ENCODE measurements around the gene TRAPPC2L. TPM values are rescaled to one million over a fixed set of nuclear protein-coding genes. Genes with fewer than 3 reads are reported as not detected.

Gene TRAPPC2L
- total and polyA plus RNA-seq, 2 of the 13 experiments (the other 11 are each of a cell fraction or from before 2014, with no cell fraction given), result 96.3 to 107 TPM

- TF ChIP-seq, protein P1, sequence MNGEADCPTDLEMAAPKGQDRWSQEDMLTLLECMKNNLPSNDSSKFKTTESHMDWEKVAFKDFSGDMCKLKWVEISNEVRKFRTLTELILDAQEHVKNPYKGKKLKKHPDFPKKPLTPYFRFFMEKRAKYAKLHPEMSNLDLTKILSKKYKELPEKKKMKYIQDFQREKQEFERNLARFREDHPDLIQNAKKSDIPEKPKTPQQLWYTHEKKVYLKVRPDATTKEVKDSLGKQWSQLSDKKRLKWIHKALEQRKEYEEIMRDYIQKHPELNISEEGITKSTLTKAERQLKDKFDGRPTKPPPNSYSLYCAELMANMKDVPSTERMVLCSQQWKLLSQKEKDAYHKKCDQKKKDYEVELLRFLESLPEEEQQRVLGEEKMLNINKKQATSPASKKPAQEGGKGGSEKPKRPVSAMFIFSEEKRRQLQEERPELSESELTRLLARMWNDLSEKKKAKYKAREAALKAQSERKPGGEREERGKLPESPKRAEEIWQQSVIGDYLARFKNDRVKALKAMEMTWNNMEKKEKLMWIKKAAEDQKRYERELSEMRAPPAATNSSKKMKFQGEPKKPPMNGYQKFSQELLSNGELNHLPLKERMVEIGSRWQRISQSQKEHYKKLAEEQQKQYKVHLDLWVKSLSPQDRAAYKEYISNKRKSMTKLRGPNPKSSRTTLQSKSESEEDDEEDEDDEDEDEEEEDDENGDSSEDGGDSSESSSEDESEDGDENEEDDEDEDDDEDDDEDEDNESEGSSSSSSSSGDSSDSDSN (CRISPR knock-in tag; IDR thresholded peaks at IDR 0.05), result no peak
- TF ChIP-seq ELF1 (CRISPR knock-in tag; IDR thresholded peaks at IDR 0.05), result peak; percentile 98
- TF ChIP-seq SP5 (CRISPR knock-in tag; IDR thresholded peaks at IDR 0.05; ENCODE audit: borderline replicate concordance, low read depth), result peak; percentile 47; the same call in 1 of the 2 replicates
- TF ChIP-seq REST (IDR thresholded peaks at IDR 0.05; ENCODE audit: borderline replicate concordance in 1 of 2, low read depth in 1 of 2, low read length in 2 of 2), result no peak
- TF ChIP-seq ZNF225 (CRISPR knock-in tag; IDR thresholded peaks at IDR 0.05), result no peak
- no peak for TF ChIP-seq NFYC (CRISPR knock-in tag; IDR thresholded peaks at IDR 0.05)
- TF ChIP-seq ZNF607 (CRISPR knock-in tag; IDR thresholded peaks at IDR 0.05; ENCODE audit: borderline replicate concordance), result no peak
- peak; percentile 44; the same call in 1 of the 2 replicates for TF ChIP-seq ZNF629 (CRISPR knock-in tag; conservative IDR thresholded peaks at IDR 0.05)
- TF ChIP-seq TAF15 (IDR thresholded peaks at IDR 0.05; ENCODE audit: low read depth, low read length, poor library complexity, severe bottlenecking), result no peak
- TF ChIP-seq TEAD2 (CRISPR knock-in tag; IDR thresholded peaks at IDR 0.05), result no peak
- TF ChIP-seq, protein P2, sequence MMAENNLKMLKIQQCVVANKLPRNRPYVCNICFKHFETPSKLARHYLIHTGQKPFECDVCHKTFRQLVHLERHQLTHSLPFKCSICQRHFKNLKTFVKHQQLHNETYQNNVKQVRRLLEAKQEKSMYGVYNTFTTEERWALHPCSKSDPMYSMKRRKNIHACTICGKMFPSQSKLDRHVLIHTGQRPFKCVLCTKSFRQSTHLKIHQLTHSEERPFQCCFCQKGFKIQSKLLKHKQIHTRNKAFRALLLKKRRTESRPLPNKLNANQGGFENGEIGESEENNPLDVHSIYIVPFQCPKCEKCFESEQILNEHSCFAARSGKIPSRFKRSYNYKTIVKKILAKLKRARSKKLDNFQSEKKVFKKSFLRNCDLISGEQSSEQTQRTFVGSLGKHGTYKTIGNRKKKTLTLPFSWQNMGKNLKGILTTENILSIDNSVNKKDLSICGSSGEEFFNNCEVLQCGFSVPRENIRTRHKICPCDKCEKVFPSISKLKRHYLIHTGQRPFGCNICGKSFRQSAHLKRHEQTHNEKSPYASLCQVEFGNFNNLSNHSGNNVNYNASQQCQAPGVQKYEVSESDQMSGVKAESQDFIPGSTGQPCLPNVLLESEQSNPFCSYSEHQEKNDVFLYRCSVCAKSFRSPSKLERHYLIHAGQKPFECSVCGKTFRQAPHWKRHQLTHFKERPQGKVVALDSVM (CRISPR knock-in tag; IDR thresholded peaks at IDR 0.05), result peak; percentile 8; the same call in 1 of the 2 replicates
- peak; percentile 58 for TF ChIP-seq ELF3 (CRISPR knock-in tag; IDR thresholded peaks at IDR 0.05)
- TF ChIP-seq SMARCC2 (IDR thresholded peaks at IDR 0.05), result no peak
- TF ChIP-seq PLRG1 (conservative IDR thresholded peaks at IDR 0.05), result no peak
- no peak; the same call in 1 of the 2 replicates for TF ChIP-seq ZNF558 (CRISPR knock-in tag; IDR thresholded peaks at IDR 0.05; ENCODE audit: borderline replicate concordance)
- TF ChIP-seq, protein P3, sequence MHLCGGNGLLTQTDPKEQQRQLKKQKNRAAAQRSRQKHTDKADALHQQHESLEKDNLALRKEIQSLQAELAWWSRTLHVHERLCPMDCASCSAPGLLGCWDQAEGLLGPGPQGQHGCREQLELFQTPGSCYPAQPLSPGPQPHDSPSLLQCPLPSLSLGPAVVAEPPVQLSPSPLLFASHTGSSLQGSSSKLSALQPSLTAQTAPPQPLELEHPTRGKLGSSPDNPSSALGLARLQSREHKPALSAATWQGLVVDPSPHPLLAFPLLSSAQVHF (CRISPR knock-in tag; IDR thresholded peaks at IDR 0.05), result no peak
- no peak for TF ChIP-seq NFIC (IDR thresholded peaks at IDR 0.05; ENCODE audit: low read length)
- TF ChIP-seq NCOA5 (CRISPR knock-in tag; IDR thresholded peaks at IDR 0.05), result 0 out of 2 replicates have a peak, but pooled peaks have one; percentile 76
- TF ChIP-seq HDAC1 (CRISPR knock-in tag; IDR thresholded peaks at IDR 0.05), result peak; percentile 89
- TF ChIP-seq TAF1 (CRISPR knock-in tag; IDR thresholded peaks at IDR 0.05), result no peak
- peak; percentile 22; the same call in 1 of the 2 replicates for TF ChIP-seq ZNF44 (CRISPR knock-in tag; IDR thresholded peaks at IDR 0.05)
- TF ChIP-seq ZNF670 (CRISPR knock-in tag; IDR thresholded peaks at IDR 0.05; ENCODE audit: borderline replicate concordance), result no peak
Measured at GRCh38 chr16:88810912-88811768, 45.8 kb upstream of the TRAPPC2L start (continued).

Data from HepG2 (cell line).